HepG2 (cell line): ENCODE data around the gene TRIM27. TPM values are rescaled to one million over a fixed set of nuclear protein-coding genes. Genes with fewer than 3 reads are reported as not detected.

Experiments used
- ATAC-seq: fragments of 200-7000 bp; cut with Tn5 transposase; 3 replicates; pipeline ENCODE4 v1.9.1; 2020; ENCODE audit warnings: mild to moderate bottlenecking, moderate library complexity
- BruUV-seq: library from RNA; stranded (reverse); fragments of 400-500 nt; replicated peaks from 2 replicates; lab custom pipeline; 2021; lab: Mats Ljungman, UMichigan
- CTCF ChIA-PET: fragments of 300-600 bp; formaldehyde crosslinking; extraction: SDS; loops from one replicate; lab custom pipeline; 2021; ENCODE audit warnings: low total read pairs, inconsistent platforms, low intra/inter-chr PET ratio; lab: Yijun Ruan, JAX
- POLR2A ChIA-PET: fragments of 350-600 bp; sonication (Branson Sonifier 250); formaldehyde crosslinking; loops from one replicate; lab custom pipeline; 2020; ENCODE audit warnings: antibody characterized with exemption, inconsistent platforms; lab: Yijun Ruan, JAX
- DNase-seq: peaks from one replicate; pipeline ENCODE4 v3.0.0-alpha.2; 2015; ENCODE audit warnings: low spot score
- FAIRE-seq: peaks from 3 replicates; lab custom pipeline; 2011; peaks lifted over from hg19 to GRCh38; lab: Jason Lieb, UNC
- H2AFZ ChIP-seq: one replicate; pipeline ENCODE4 v1.6.1; 2011; ENCODE audit warnings: low read length, inconsistent platforms
- H3K27ac ChIP-seq: fragments of 300-600 bp; 3 replicates; pipeline ENCODE4 v1.8.0; 2011; ENCODE audit warnings: mixed run types, mild to moderate bottlenecking, mixed read lengths, low read length, inconsistent platforms; ENCODE audit not compliant: insufficient read depth; ENCODE audit errors: extremely low read length
- H3K27me3 ChIP-seq, 2 experiments: fragments of 200-600 bp in 1 of 2; 2 replicates in 1 of 2; 3 replicates in 1 of 2; pipeline versions ENCODE4 v1.6.0 to v1.8.0; 2011; ENCODE audit warnings: low read length in 2 of 2, mild to moderate bottlenecking in 2 of 2, moderate library complexity in 2 of 2, inconsistent platforms in 1 of 2; ENCODE audit not compliant: insufficient read depth in 2 of 2, control insufficient read depth in 1 of 2
- H3K36me3 ChIP-seq, 2 experiments: fragments of 200-600 bp in 1 of 2; replicated peaks in 1 of 2; 2 replicates in 1 of 2; 3 replicates in 1 of 2; pipeline versions ENCODE4 v1.5.1 to v1.8.0; 2011; ENCODE audit warnings: low read length in 2 of 2, inconsistent platforms in 1 of 2; ENCODE audit not compliant: insufficient read depth in 2 of 2, control insufficient read depth in 1 of 2
- H3K4me1 ChIP-seq: 2 replicates; pipeline ENCODE4 v1.5.1; 2012; ENCODE audit warnings: low read length, inconsistent platforms; ENCODE audit not compliant: insufficient read depth
- H3K4me2 ChIP-seq: 2 replicates; pipeline ENCODE4 v1.6.0; 2011; ENCODE audit warnings: low read depth, low read length, inconsistent platforms
- H3K4me3 ChIP-seq, 3 experiments: fragments of 200-600 bp in 1 of 3; sonication (generic), shearing (Covaris generic) in 1 of 3; replicated peaks in 1 of 3; 2 replicates each; pipeline ENCODE4 v1.5.1; 2011 to 2016; ENCODE audit warnings: low read length in 3 of 3, inconsistent platforms in 2 of 3, low read depth in 2 of 3, mild to moderate bottlenecking in 2 of 3, control low read depth in 1 of 3, mixed read lengths in 1 of 3; ENCODE audit not compliant: insufficient read depth in 1 of 3
- H3K79me2 ChIP-seq: one replicate; pipeline ENCODE4 v1.6.1; 2011; ENCODE audit warnings: low read length, inconsistent platforms; ENCODE audit not compliant: insufficient read depth
- H3K9ac ChIP-seq: 2 replicates; pipeline ENCODE4 v1.6.0; 2011; ENCODE audit warnings: mild to moderate bottlenecking, low read depth, low read length, inconsistent platforms; ENCODE audit not compliant: insufficient read depth
- H3K9me3 ChIP-seq: 2 replicates; pipeline ENCODE4 v1.5.1; 2012; ENCODE audit warnings: mild to moderate bottlenecking, low read length
- H4K20me1 ChIP-seq: 2 replicates; pipeline ENCODE4 v1.6.0; 2011; ENCODE audit warnings: inconsistent platforms, mild to moderate bottlenecking, low read length, moderate library complexity; ENCODE audit not compliant: insufficient read depth
- SKIL ChIP-seq: sonication (generic); formaldehyde crosslinking; IDR thresholded peaks from 2 replicates; pipeline ENCODE4 v1.8.0; 2022; ENCODE audit warnings: missing genetic modification reagents, mild to moderate bottlenecking, moderate library complexity, borderline replicate concordance
- ZNF354B ChIP-seq: sonication (generic); formaldehyde crosslinking; IDR thresholded peaks from 2 replicates; pipeline ENCODE4 v1.8.0; 2022; ENCODE audit warnings: mild to moderate bottlenecking, missing genetic modification reagents
- ZNF646 ChIP-seq: sonication (generic); formaldehyde crosslinking; IDR thresholded peaks from 2 replicates; pipeline ENCODE4 v1.9.0; 2021; ENCODE audit warnings: mild to moderate bottlenecking, missing genetic modification reagents
- WGBS: methylation state at CpG from one replicate; pipeline ENCODE4 v1.1.6; 2017; ENCODE audit warnings: low lambda C conversion rate; 5-methylcytosine and 5-hydroxymethylcytosine counted together
- in situ Hi-C: cut with HindIII; loops from 2 replicates; pipeline ENCODE4 v1.10.0; 2017; ENCODE audit warnings: low pct_unique_long_range_greater_than_20kb; ENCODE audit not compliant: extremely low pct_ligation_motif_present
- intact Hi-C: fragments of 100-400 bp; cut with micrococcal nuclease; formaldehyde crosslinking; loops from one replicate; pipeline ENCODE4 v1.10.0; 2022; ENCODE audit not compliant: unreplicated experiment
- polyA plus RNA-seq, 8 experiments: library from polyadenylated mRNA; depleted of rRNA in 3 of 8; stranded (reverse) in 7 of 8; unstranded in 1 of 8; fragments of >200 nt; fragmentation: Illumina TruSeq in 4 of 8; extraction: Trizol in 4 of 8; gene quantifications; 2 replicates each; pipeline versions ENCODE4 v1.2.1 to v1.2.3, GENCODE V29; 2011 to 2016; ENCODE audit warnings: low read depth in 4 of 8, missing spikeins in 1 of 8, mixed read lengths in 1 of 8; ENCODE audit not compliant: insufficient read depth in 1 of 8
- total RNA-seq, 5 experiments: library from RNA; depleted of rRNA; stranded (reverse); fragments of >200 nt; fragmentation: Illumina TruSeq; extraction: Trizol; gene quantifications; 2 replicates each; pipeline ENCODE4 v1.2.3, GENCODE V29; 2016; ENCODE audit warnings: low read depth in 1 of 5

Gene TRIM27
- total and polyA plus RNA-seq, 2 of the 13 experiments (the other 11 are each of a cell fraction or from before 2014, with no cell fraction given): 88.6 to 112 TPM

GRCh38 chr6:28880519-28880893 is 43.3 kb downstream of the TRIM27 start:
- Histone ChIP-seq H3K36me3 (no peaks in the 10 kb centered on the region), H3K9me3 (no peaks in the 10 kb centered on the region)
- POLR2A ChIA-PET: interaction anchor here (1.2 to 3.3 kb wide), 3 partner anchors 15 to 43 kb away, joined by 6 to 22 read pairs (median 11); partner anchors contain the start of gene TRIM27
- in situ Hi-C loops: no loop called here
- TF ChIP-seq ZNF354B (CRISPR knock-in tag): no peak
- no peak for TF ChIP-seq ZNF646 (CRISPR knock-in tag)
- TF ChIP-seq SKIL (CRISPR knock-in tag): no peak
- TF ChIP-seq, all 625 proteins: peak for 0
- 62% methylated on average over 7 of the region's 7 CpGs for WGBS
- no peaks in the 10 kb centered on the region for H3K27me3 ChIP-seq
- no peaks in the 10 kb centered on the region for H3K79me2 ChIP-seq
- peak overlapping the region; percentile 37; the same call in 1 of the 2 replicates for H3K9ac ChIP-seq
- ATAC-seq (no peak), FAIRE-seq (no peak), DNase-seq (no peak)
- H4K20me1 ChIP-seq: no peaks in the 10 kb centered on the region
- CTCF ChIA-PET: no interaction called here
- H3K4me3 ChIP-seq: peak overlapping the region; percentile 38 to 63 (median 59)
- H3K27ac ChIP-seq: no peak overlapping the region
- no TSS peak for BruUV-seq
- intact Hi-C loops: loop anchor here (5.0 kb wide), 2 partner anchors 43 to 62 kb away; no protein-coding TSS in a partner anchor
- peak overlapping the region; percentile 82 for H3K4me2 ChIP-seq
- H3K4me1 ChIP-seq: peaks cover 62% of the 10 kb centered on the region
- H2AFZ ChIP-seq: peak overlapping the region; percentile 32
